IMR-90 (cell line): ENCODE results near the gene FBLN1. TPM values are rescaled to one million over a fixed set of nuclear protein-coding genes. Genes with fewer than 3 reads are reported as not detected.

Experiments used
- ATAC-seq: fragments of 200-7000 bp; cut with Tn5 transposase; 2 replicates; pipeline ENCODE4 v1.9.1; 2020; ENCODE audit warnings: low read depth, mild to moderate bottlenecking, moderate library complexity
- BruUV-seq: library from RNA; stranded (reverse); fragments of 400-500 nt; replicated peaks from 2 replicates; lab custom pipeline; 2021; lab: Mats Ljungman, UMichigan
- CTCF ChIA-PET: fragments of 300-600 bp; formaldehyde crosslinking; extraction: SDS; loops from one replicate; lab custom pipeline; 2021; ENCODE audit warnings: antibody characterized with exemption; lab: Yijun Ruan, JAX
- POLR2A ChIA-PET: fragments of 300-600 bp; sonication (Branson Sonifier 250); formaldehyde crosslinking; loops from one replicate; lab custom pipeline; 2022; ENCODE audit warnings: antibody characterized with exemption; ENCODE audit not compliant: unreplicated experiment; lab: Charles Lee
- DNase-seq: peaks from one replicate; pipeline ENCODE4 v3.0.0; 2013
- H2AFZ ChIP-seq: replicated peaks from 2 replicates; pipeline ENCODE3; 2013; ENCODE audit warnings: low read length, mild to moderate bottlenecking; ENCODE audit not compliant: poor library complexity
- H2AK5ac ChIP-seq: 2 replicates; pipeline ENCODE4 v1.6.1; 2013; ENCODE audit warnings: low read depth, low read length, inconsistent platforms
- H2AK9ac ChIP-seq: replicated peaks from 2 replicates; pipeline ENCODE3; 2013; ENCODE audit warnings: mild to moderate bottlenecking, low read depth, low read length, moderate library complexity; ENCODE audit not compliant: poor library complexity
- H2BK120ac ChIP-seq: 2 replicates; pipeline ENCODE4 v1.6.1; 2013; ENCODE audit warnings: low read depth, low read length, inconsistent platforms
- H2BK15ac ChIP-seq: 3 replicates; pipeline ENCODE4 v1.6.1; 2013; ENCODE audit warnings: low read depth, low read length, inconsistent platforms
- H2BK20ac ChIP-seq: 2 replicates; pipeline ENCODE4 v1.6.1; 2013; ENCODE audit warnings: low read depth, mild to moderate bottlenecking, inconsistent platforms, low read length, moderate library complexity
- H2BK5ac ChIP-seq: 2 replicates; pipeline ENCODE4 v1.6.1; 2013; ENCODE audit warnings: mild to moderate bottlenecking, low read depth, low read length, inconsistent platforms; ENCODE audit not compliant: poor library complexity, severe bottlenecking
- H3K14ac ChIP-seq: replicated peaks from 2 replicates; pipeline ENCODE4 v1.6.1; 2013; ENCODE audit warnings: low read depth, low read length, inconsistent platforms
- H3K18ac ChIP-seq: 2 replicates; pipeline ENCODE4 v1.6.1; 2013; ENCODE audit warnings: low read depth, low read length, control low read depth
- H3K23ac ChIP-seq: 2 replicates; pipeline ENCODE4 v1.6.1; 2013; ENCODE audit warnings: low read depth, low read length, inconsistent platforms
- H3K27ac ChIP-seq: 2 replicates; pipeline ENCODE4 v1.5.1; 2013; ENCODE audit warnings: mild to moderate bottlenecking, control low read depth, low read length; ENCODE audit not compliant: insufficient read depth
- H3K27me3 ChIP-seq: 2 replicates; pipeline ENCODE4 v1.6.1; 2013; ENCODE audit warnings: low read length; ENCODE audit not compliant: control insufficient read depth, insufficient read depth
- H3K36me3 ChIP-seq: 2 replicates; pipeline ENCODE4 v1.6.1; 2013; ENCODE audit warnings: low read length, mixed read lengths; ENCODE audit not compliant: control insufficient read depth, insufficient read depth
- H3K4ac ChIP-seq: 2 replicates; pipeline ENCODE4 v1.6.1; 2013; ENCODE audit warnings: low read depth, low read length, inconsistent platforms
- H3K4me1 ChIP-seq: 2 replicates; pipeline ENCODE4 v1.6.1; 2013; ENCODE audit warnings: low read length, mixed read lengths; ENCODE audit not compliant: control insufficient read depth, insufficient read depth
- H3K4me2 ChIP-seq: 2 replicates; pipeline ENCODE4 v1.6.1; 2013; ENCODE audit warnings: low read depth, mild to moderate bottlenecking, control low read depth, low read length, moderate library complexity
- H3K4me3 ChIP-seq: 2 replicates; pipeline ENCODE4 v1.5.1; 2013; ENCODE audit warnings: low read depth, mild to moderate bottlenecking, control low read depth, low read length, moderate library complexity; ENCODE audit not compliant: insufficient read depth
- H3K56ac ChIP-seq: 2 replicates; pipeline ENCODE4 v1.6.1; 2013; ENCODE audit warnings: low read length, inconsistent platforms; ENCODE audit not compliant: insufficient read depth; ENCODE audit errors: extremely low read depth
- H3K79me1 ChIP-seq, 2 experiments: 2 replicates each; pipeline ENCODE4 v1.6.1; 2013; ENCODE audit warnings: low read length in 2 of 2, inconsistent platforms in 1 of 2, low read depth in 1 of 2
- H3K9ac ChIP-seq: 2 replicates; pipeline ENCODE4 v1.6.1; 2013; ENCODE audit warnings: low read depth, low read length, control low read depth
- H3K9me1 ChIP-seq: 2 replicates; pipeline ENCODE4 v1.6.1; 2013; ENCODE audit warnings: low read length, inconsistent platforms; ENCODE audit not compliant: insufficient read depth
- H3K9me3 ChIP-seq: 2 replicates; pipeline ENCODE4 v1.6.1; 2013; ENCODE audit warnings: low read length; ENCODE audit not compliant: control insufficient read depth, insufficient read depth
- H4K20me1 ChIP-seq: 2 replicates; pipeline ENCODE4 v1.6.1; 2013; ENCODE audit warnings: low read length, inconsistent platforms; ENCODE audit not compliant: insufficient read depth
- H4K5ac ChIP-seq: 2 replicates; pipeline ENCODE4 v1.6.1; 2013; ENCODE audit warnings: mild to moderate bottlenecking, low read depth, low read length, control low read depth
- H4K8ac ChIP-seq, 2 experiments: 2 replicates each; pipeline ENCODE4 v1.6.1; 2013; ENCODE audit warnings: low read depth in 2 of 2, low read length in 2 of 2, control low read depth in 1 of 2, inconsistent platforms in 1 of 2
- H4K91ac ChIP-seq: 2 replicates; pipeline ENCODE4 v1.6.1; 2013; ENCODE audit warnings: low read depth, low read length, inconsistent platforms; ENCODE audit not compliant: insufficient read depth
- BHLHE40 ChIP-seq: fragments of 150-350 bp; IDR thresholded peaks from 2 replicates; pipeline ENCODE4 v1.6.1; 2016; ENCODE audit warnings: mild to moderate bottlenecking, low read depth, low read length
- CEBPB ChIP-seq: IDR thresholded peaks from 2 replicates; pipeline ENCODE4 v1.6.1; 2012; ENCODE audit warnings: low read depth, low read length, improper control_type of control experiment
- CHD1 ChIP-seq: IDR thresholded peaks from 2 replicates; pipeline ENCODE4 v1.6.1; 2012; ENCODE audit warnings: low read depth, low read length, improper control_type of control experiment
- CTCF ChIP-seq: conservative IDR thresholded peaks from 2 replicates; pipeline ENCODE4 v1.5.1; 2012; ENCODE audit warnings: mild to moderate bottlenecking, low read depth, low read length, improper control_type of control experiment
- ELK1 ChIP-seq: fragments of 150-350 bp; IDR thresholded peaks from 2 replicates; pipeline ENCODE4 v1.6.1; 2016; ENCODE audit warnings: low read depth, mild to moderate bottlenecking, low read length, moderate library complexity, borderline replicate concordance
- FOS ChIP-seq: fragments of 150-350 bp; IDR thresholded peaks from 2 replicates; pipeline ENCODE4 v1.6.1; 2016; ENCODE audit warnings: low read depth, low read length
- MAFK ChIP-seq: IDR thresholded peaks from 2 replicates; pipeline ENCODE4 v1.6.1; 2012; ENCODE audit warnings: low read depth, low read length, improper control_type of control experiment
- MAZ ChIP-seq: IDR thresholded peaks from 2 replicates; pipeline ENCODE4 v1.6.1; 2012; ENCODE audit warnings: low read depth, mild to moderate bottlenecking, low read length, improper control_type of control experiment, moderate library complexity, borderline replicate concordance
- MXI1 ChIP-seq: IDR thresholded peaks from 2 replicates; pipeline ENCODE4 v1.6.1; 2012; ENCODE audit warnings: low read depth, mild to moderate bottlenecking, low read length, moderate library complexity, borderline replicate concordance
- NFE2L2 ChIP-seq: fragments of 150-350 bp; IDR thresholded peaks from 2 replicates; pipeline ENCODE4 v1.6.1; 2016; ENCODE audit warnings: low read depth, mild to moderate bottlenecking, low read length
- RAD21 ChIP-seq: IDR thresholded peaks from 2 replicates; pipeline ENCODE4 v1.6.1; 2012; ENCODE audit warnings: low read length, improper control_type of control experiment
- RCOR1 ChIP-seq: IDR thresholded peaks from 2 replicates; pipeline ENCODE4 v1.6.1; 2012; ENCODE audit warnings: mild to moderate bottlenecking, low read length, improper control_type of control experiment; ENCODE audit not compliant: insufficient replicate concordance
- RFX5 ChIP-seq: IDR thresholded peaks from 2 replicates; pipeline ENCODE4 v1.8.0; 2012; ENCODE audit warnings: low read depth, mild to moderate bottlenecking, low read length, moderate library complexity
- SMC3 ChIP-seq: fragments of 150-350 bp; IDR thresholded peaks from 2 replicates; pipeline ENCODE4 v1.6.1; 2016; ENCODE audit warnings: low read depth, mild to moderate bottlenecking, antibody characterized with exemption, low read length, moderate library complexity
- WGBS, 2 experiments: methylation state at CpG; one replicate each; pipeline versions ENCODE4 v1.1.5 to v1.1.7; 2013; ENCODE audit warnings: missing lambda C conversion rate in 2 of 2; ENCODE audit not compliant: insufficient read length in 1 of 2; ENCODE audit errors: extremely low coverage in 2 of 2; 5-methylcytosine and 5-hydroxymethylcytosine counted together
- dilution Hi-C: fragments of 300-500 bp; cut with HindIII; formaldehyde crosslinking; loops from one replicate; pipeline ENCODE4 v1.14.3; 2018; ENCODE audit warnings: low sequenced_read_pairs; ENCODE audit not compliant: unreplicated experiment
- in situ Hi-C: fragments of 300-500 bp; cut with MboI; formaldehyde crosslinking; loops from 3 replicates; pipeline ENCODE4 v1.14.3; 2019; ENCODE audit warnings: low sequenced_read_pairs, inconsistent platforms, mixed read lengths
- intact Hi-C: fragments of 100-400 bp; cut with micrococcal nuclease; formaldehyde crosslinking; loops from 2 replicates; pipeline ENCODE4 v1.10.0; 2022
- polyA plus RNA-seq, 3 experiments: library from polyadenylated mRNA; depleted of rRNA; stranded (reverse); fragments of >200 nt; gene quantifications; 2 replicates each; pipeline ENCODE4 v1.2.3, GENCODE V29; 2012; ENCODE audit warnings: low replicate concordance in 1 of 3
- total RNA-seq: library from RNA; depleted of rRNA; stranded (reverse); fragments of >200 nt; gene quantifications from 2 replicates; pipeline ENCODE4 v1.2.3, GENCODE V29; 2012

FBLN1 gene
- total and polyA plus RNA-seq, 2 of the 4 experiments (the other 2 are of a cell fraction): 11.3 to 87.9 TPM

GRCh38 chr22:45475851-45476514, 26.7 kb upstream of the FBLN1 start:
- POLR2A ChIA-PET: no interaction called here
- peak overlapping the region; percentile 48 for H2AFZ ChIP-seq
- ATAC-seq (no peak), DNase-seq (no peak)
- peak overlapping the region; percentile 97 for H2BK120ac ChIP-seq
- H2AK5ac ChIP-seq: peak overlapping the region; percentile 74; the same call in 1 of the 2 replicates
- peak overlapping the region; percentile 69 for H4K5ac ChIP-seq
- no peaks in the 10 kb centered on the region for H3K36me3 ChIP-seq
- peak overlapping the region; percentile 42; the same call in 1 of the 2 replicates for H3K4me2 ChIP-seq
- H3K9me3 ChIP-seq: peaks cover 3% of the 10 kb centered on the region; the same call in 1 of the 2 replicates
- H2BK20ac ChIP-seq: peak overlapping the region; percentile 98
- H3K4ac ChIP-seq: peak overlapping the region; percentile 96
- H3K27me3 ChIP-seq: no peaks in the 10 kb centered on the region
- H3K18ac ChIP-seq: peak overlapping the region; percentile 76
- CTCF ChIA-PET: no interaction called here
- peak overlapping the region; percentile 87; the same call in 2 of the 3 replicates for H2BK15ac ChIP-seq
- no peak overlapping the region for H3K56ac ChIP-seq
- H3K4me3 ChIP-seq: no peak overlapping the region
- BruUV-seq: no TSS peak
- no peak overlapping the region for H3K9ac ChIP-seq
- H3K27ac ChIP-seq: peak overlapping the region; percentile 64; the same call in 1 of the 2 replicates
- peak overlapping the region; percentile 51; the same call in 1 of the 2 replicates for H4K91ac ChIP-seq
- peak overlapping the region; percentile 58 for H2AK9ac ChIP-seq
- WGBS, 2 experiments: 100% methylated on average over 1 of the region's 15 CpGs; no CpG with 5 or more reads in 1 of the 2 experiments
- H3K9me1 ChIP-seq: peaks cover 14% of the 10 kb centered on the region
- H3K14ac ChIP-seq: peak overlapping the region; percentile 73
- no peaks in the 10 kb centered on the region for H3K79me1 ChIP-seq
- dilution Hi-C loops: no loop called here
- intact Hi-C loops: no loop called here
- H3K23ac ChIP-seq: no peak overlapping the region
- in situ Hi-C loops: no loop called here
- H2BK5ac ChIP-seq: no peak overlapping the region
- H3K4me1 ChIP-seq: peaks cover 25% of the 10 kb centered on the region
- H4K8ac ChIP-seq: peak overlapping the region in 1 of 2 experiments; percentile 36; a peak in 1 of 4 replicates
- no peaks in the 10 kb centered on the region for H4K20me1 ChIP-seq
- no peak for TF ChIP-seq MAFK
- no peak for TF ChIP-seq SMC3
- TF ChIP-seq RAD21: no peak
- no peak for TF ChIP-seq MXI1
- no peak for TF ChIP-seq CEBPB
- no peak for TF ChIP-seq CTCF
- TF ChIP-seq NFE2L2: no peak
- no peak for TF ChIP-seq BHLHE40
- no peak for TF ChIP-seq FOS
- no peak for TF ChIP-seq ELK1
- no peak for TF ChIP-seq RFX5
- TF ChIP-seq RCOR1: no peak
- TF ChIP-seq CHD1: no peak
- no peak for TF ChIP-seq MAZ
